ENCODE measurements around the gene KIF17. TPM values are rescaled to one million over a fixed set of nuclear protein-coding genes. Genes with fewer than 3 reads are reported as not detected.

Gene KIF17
- total RNA-seq, 1 donor from 2014 or later, result 2.2 TPM

- H4K20me1 ChIP-seq (ENCODE audit: low read depth), result no peaks in the 10 kb centered on the region
- Mint-ChIP-seq H3K4me3 (peak overlapping the region; percentile 85), H3K9me3 (peaks cover 10% of the 10 kb centered on the region), H3K36me3 (peaks cover 3% of the 10 kb centered on the region), H3K27me3 (ENCODE audit: insufficient read depth, low read depth) (peaks cover 4% of the 10 kb centered on the region), H3K27ac (no peak overlapping the region), H3K4me1 (peaks cover 21% of the 10 kb centered on the region)
- H3K36me3 ChIP-seq, result no peaks in the 10 kb centered on the region
- no peak overlapping the region for H3K4me2 ChIP-seq
- no peaks in the 10 kb centered on the region for H3K27me3 ChIP-seq
- no peak overlapping the region for H2AFZ ChIP-seq (replicated peaks)
- H3K9me3 ChIP-seq (ENCODE audit: low read depth), result no peaks in the 10 kb centered on the region
- no peaks in the 10 kb centered on the region for H3K79me2 ChIP-seq (ENCODE audit: low read depth)
- no peak overlapping the region for H3K27ac ChIP-seq
- peaks cover 8% of the 10 kb centered on the region for H3K4me1 ChIP-seq
- DNase-seq (ENCODE audit: low spot score), result no peak
- TF ChIP-seq CTCF (IDR thresholded peaks at IDR 0.05) (no peak), EZH2phosphoT487 (IDR thresholded peaks at IDR 0.05) (no peak), EZH2 (IDR thresholded peaks at IDR 0.05) (no peak)
- no peak overlapping the region for H3K9ac ChIP-seq
- peaks cover 15% of the 10 kb centered on the region for H3F3A ChIP-seq (ENCODE audit: low read depth)
- no peak overlapping the region for H3K4me3 ChIP-seq
Measured at GRCh38 chr1:20632386-20632785, 85.4 kb downstream of the KIF17 start.

GRCh38 chr1:20630729-20631128, 87.1 kb downstream of the KIF17 start:
- no peaks in the 10 kb centered on the region for H4K20me1 ChIP-seq (ENCODE audit: low read depth)
- no peaks in the 10 kb centered on the region for H3K79me2 ChIP-seq (ENCODE audit: low read depth)
- H3K9me3 Mint-ChIP-seq, result peaks cover 12% of the 10 kb centered on the region
- H3K27ac Mint-ChIP-seq, result no peak overlapping the region
- DNase-seq (ENCODE audit: low spot score), result no peak
- H3K36me3 ChIP-seq, result no peaks in the 10 kb centered on the region
- H2AFZ ChIP-seq (replicated peaks), result no peak overlapping the region
- no peak overlapping the region for H3K4me3 ChIP-seq
- no peak overlapping the region for H3K4me2 ChIP-seq
- TF ChIP-seq CTCF (IDR thresholded peaks at IDR 0.05), result no peak
- TF ChIP-seq EZH2phosphoT487 (IDR thresholded peaks at IDR 0.05), result no peak
- TF ChIP-seq EZH2 (IDR thresholded peaks at IDR 0.05), result no peak
- H3F3A ChIP-seq (ENCODE audit: low read depth), result peaks cover 15% of the 10 kb centered on the region
- H3K9ac ChIP-seq, result no peak overlapping the region
- H3K27me3 Mint-ChIP-seq (ENCODE audit: insufficient read depth, low read depth), result peaks cover 6% of the 10 kb centered on the region
- H3K36me3 Mint-ChIP-seq, result peaks cover 3% of the 10 kb centered on the region
- H3K4me1 Mint-ChIP-seq, result peaks cover 23% of the 10 kb centered on the region
- peaks cover 8% of the 10 kb centered on the region for H3K4me1 ChIP-seq
- H3K4me3 Mint-ChIP-seq, result no peak overlapping the region
- H3K27ac ChIP-seq, result no peak overlapping the region
- H3K27me3 ChIP-seq, result no peaks in the 10 kb centered on the region
- H3K9me3 ChIP-seq (ENCODE audit: low read depth), result no peaks in the 10 kb centered on the region

GRCh38 chr1:20626524-20626923, 91.3 kb downstream of the KIF17 start:
- H3K36me3 Mint-ChIP-seq, result peaks cover 3% of the 10 kb centered on the region
- no peak overlapping the region for H3K9ac ChIP-seq
- H3K9me3 Mint-ChIP-seq, result peaks cover 12% of the 10 kb centered on the region
- H3K9me3 ChIP-seq (ENCODE audit: low read depth), result no peaks in the 10 kb centered on the region
- no peak for DNase-seq (ENCODE audit: low spot score)
- H3K27ac ChIP-seq, result no peak overlapping the region
- H3F3A ChIP-seq (ENCODE audit: low read depth), result no peaks in the 10 kb centered on the region
- no peak overlapping the region for H3K4me2 ChIP-seq
- H3K4me3 ChIP-seq, result no peak overlapping the region
- no peak overlapping the region for H2AFZ ChIP-seq (replicated peaks)
- H3K4me3 Mint-ChIP-seq, result no peak overlapping the region
- H3K4me1 Mint-ChIP-seq, result peaks cover 20% of the 10 kb centered on the region
- H3K4me1 ChIP-seq, result no peaks in the 10 kb centered on the region
- TF ChIP-seq EZH2phosphoT487 (IDR thresholded peaks at IDR 0.05) (no peak), EZH2 (IDR thresholded peaks at IDR 0.05) (no peak), CTCF (IDR thresholded peaks at IDR 0.05) (no peak)
- H4K20me1 ChIP-seq (ENCODE audit: low read depth), result no peaks in the 10 kb centered on the region
- H3K27me3 Mint-ChIP-seq (ENCODE audit: insufficient read depth, low read depth), result peaks cover 6% of the 10 kb centered on the region
- no peaks in the 10 kb centered on the region for H3K36me3 ChIP-seq
- no peaks in the 10 kb centered on the region for H3K79me2 ChIP-seq (ENCODE audit: low read depth)
- no peaks in the 10 kb centered on the region for H3K27me3 ChIP-seq
- no peak overlapping the region for H3K27ac Mint-ChIP-seq

Data from neural progenitor cell (in vitro differentiated cells).